ENCODE data around the gene MED10. TPM values are rescaled to one million over a fixed set of nuclear protein-coding genes. Genes with fewer than 3 reads are reported as not detected.
"Not testable (repeated sequence)": the region's sequence is repeated elsewhere in the genome, so short reads cannot be mapped to it uniquely, and the experiment has no call there.

MED10 gene
- total RNA-seq, 2 experiments from 2014 or later = 49.2 to 51.5 TPM

- peak overlapping the region; percentile 60 for H3K27ac Mint-ChIP-seq
- POLR2A ChIA-PET = interaction anchor here (1.1 kb wide), 1 partner anchor 13 kb away, joined by 4 read pairs; the partner anchor contains the start of gene MED10
- ATAC-seq = no peak
These were observed 13.0 kb downstream of the MED10 start for GRCh38 chr5:6365142-6365976.

DNA sequence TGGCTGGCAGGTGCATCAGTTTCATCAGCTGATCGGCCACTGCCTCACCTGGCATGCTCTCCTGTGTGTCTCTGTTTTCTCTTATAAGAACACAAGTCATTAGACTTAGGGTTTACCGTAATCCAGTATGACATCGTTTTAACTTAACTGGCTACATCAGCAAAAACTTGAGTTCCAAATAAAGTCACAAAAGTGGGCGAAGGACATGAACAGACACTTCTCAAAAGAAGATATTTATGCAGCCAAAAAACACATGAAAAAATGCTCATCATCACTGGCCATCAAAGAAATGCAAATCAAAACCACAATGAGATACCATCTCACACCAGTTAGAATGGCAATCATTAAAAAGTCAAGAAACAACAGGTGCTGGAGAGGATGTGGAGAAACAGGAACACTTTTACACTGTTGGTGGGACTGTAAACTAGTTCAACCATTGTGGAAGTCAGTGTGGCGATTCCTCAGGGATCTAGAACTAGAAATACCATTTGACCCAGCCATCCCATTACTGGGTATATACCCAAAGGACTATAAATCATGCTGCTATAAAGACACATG lies 14.8 kb downstream of the MED10 start:
- H3K4me3 Mint-ChIP-seq; CTCF ChIA-PET; ATAC-seq; DNase-seq; H3K27me3 Mint-ChIP-seq (ENCODE audit: low read depth); H3K9me3 Mint-ChIP-seq (ENCODE audit: insufficient read depth): not testable (repeated sequence)
- H3K36me3 Mint-ChIP-seq (ENCODE audit: low read depth) = peaks cover 23% of the 10 kb centered on the region
- H3K4me1 Mint-ChIP-seq (ENCODE audit: low read depth) = peaks cover 38% of the 10 kb centered on the region
- POLR2A ChIA-PET = interaction anchor here (1.2 kb wide), 1 partner anchor 15 kb away, joined by 3 read pairs; the partner anchor contains the start of gene MED10
- H3K27ac Mint-ChIP-seq = peak overlapping the region; percentile 46

More at GRCh38 chr5:6365142-6365976, 13.0 kb downstream of the MED10 start:
- Mint-ChIP-seq H3K4me1 (ENCODE audit: low read depth) (peaks cover 20% of the 10 kb centered on the region), H3K27me3 (ENCODE audit: low read depth) (no peaks in the 10 kb centered on the region), H3K4me3 (no peak overlapping the region), H3K36me3 (ENCODE audit: low read depth) (peaks cover 38% of the 10 kb centered on the region), H3K9me3 (ENCODE audit: insufficient read depth) (no peaks in the 10 kb centered on the region)
- CTCF ChIA-PET = interaction anchor here (1.6 kb wide), 1 partner anchor 9 kb away, joined by 4 read pairs; no protein-coding TSS in a partner anchor
- no peak for DNase-seq

DNA sequence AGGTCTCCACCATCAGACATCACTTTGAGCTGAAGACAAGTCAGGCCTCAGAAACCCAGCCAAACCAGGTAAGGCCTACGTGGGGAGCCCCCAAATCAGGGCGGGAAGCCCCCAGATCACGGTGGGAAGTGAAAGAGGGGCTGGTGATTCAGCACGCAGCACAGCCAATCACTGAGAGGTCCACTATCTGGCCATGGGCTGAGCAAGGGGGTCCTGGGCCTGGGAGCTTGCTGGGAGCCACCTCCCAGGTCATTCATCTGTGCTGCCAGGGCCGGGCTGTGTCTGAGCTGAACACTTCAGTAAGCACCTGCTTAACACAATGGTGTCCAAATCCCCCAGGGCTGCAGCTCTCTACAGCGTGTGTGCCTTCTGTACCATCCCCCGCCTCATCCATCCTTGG lies 15.5 kb downstream of the MED10 start:
- ATAC-seq (no peak), DNase-seq (no peak)
- ChIA-PET CTCF (no interaction called here), POLR2A (interaction anchor here (0.9 to 1.2 kb wide), 2 partner anchors 9 to 15 kb away, joined by 3 read pairs; partner anchors contain the start of gene MED10)
- Mint-ChIP-seq H3K27ac (no peak overlapping the region), H3K36me3 (ENCODE audit: low read depth) (peaks cover 26% of the 10 kb centered on the region), H3K4me3 (no peak overlapping the region), H3K9me3 (ENCODE audit: insufficient read depth) (no peaks in the 10 kb centered on the region), H3K27me3 (ENCODE audit: low read depth) (no peaks in the 10 kb centered on the region), H3K4me1 (ENCODE audit: low read depth) (peaks cover 38% of the 10 kb centered on the region)

- DNase-seq = no peak
- no peak for ATAC-seq
- POLR2A ChIA-PET = interaction anchor here (2.6 kb wide), 1 partner anchor 17 kb away, joined by 12 read pairs; the partner anchor contains the start of gene MED10
- CTCF ChIA-PET = no interaction called here
- Mint-ChIP-seq H3K27ac (peak overlapping the region; percentile 85), H3K9me3 (ENCODE audit: insufficient read depth) (no peaks in the 10 kb centered on the region), H3K4me3 (no peak overlapping the region), H3K36me3 (ENCODE audit: low read depth) (peaks cover 19% of the 10 kb centered on the region), H3K27me3 (ENCODE audit: low read depth) (no peaks in the 10 kb centered on the region), H3K4me1 (ENCODE audit: low read depth) (peaks cover 35% of the 10 kb centered on the region)
These were observed 17.2 kb downstream of the MED10 start for GRCh38 chr5:6361101-6361500.

- POLR2A ChIA-PET = interaction anchor here (0.6 to 2.6 kb wide), 2 partner anchors 9 to 18 kb away, joined by 5 to 12 read pairs; partner anchors contain the start of gene MED10
- Mint-ChIP-seq H3K36me3 (ENCODE audit: low read depth) (peaks cover 19% of the 10 kb centered on the region), H3K4me1 (ENCODE audit: low read depth) (peaks cover 35% of the 10 kb centered on the region), H3K4me3 (peak overlapping the region; percentile 61), H3K27me3 (ENCODE audit: low read depth) (no peaks in the 10 kb centered on the region), H3K27ac (peak overlapping the region; percentile 96), H3K9me3 (ENCODE audit: insufficient read depth) (no peaks in the 10 kb centered on the region)
- DNase-seq (no peak), ATAC-seq (peak; percentile 17)
- CTCF ChIA-PET = no interaction called here
These were observed 17.8 kb downstream of the MED10 start for GRCh38 chr5:6360323-6361072.

GRCh38 chr5:6359555-6360322 lies 18.6 kb downstream of the MED10 start:
- peak; percentile 73 for DNase-seq
- Mint-ChIP-seq H3K4me3 (peak overlapping the region; percentile 61), H3K4me1 (ENCODE audit: low read depth) (peaks cover 35% of the 10 kb centered on the region), H3K36me3 (ENCODE audit: low read depth) (peaks cover 19% of the 10 kb centered on the region), H3K9me3 (ENCODE audit: insufficient read depth) (no peaks in the 10 kb centered on the region), H3K27me3 (ENCODE audit: low read depth) (no peaks in the 10 kb centered on the region), H3K27ac (peak overlapping the region; percentile 96)
- peak; percentile 93 for ATAC-seq
- ChIA-PET CTCF (interaction anchor here (1.1 kb wide), 1 partner anchor 19 kb away, joined by 3 read pairs; the partner anchor contains the start of gene MED10), POLR2A (interaction anchor here (0.6 to 2.6 kb wide), 2 partner anchors 10 to 18 kb away, joined by 5 to 12 read pairs; partner anchors contain the start of gene MED10)

DNA sequence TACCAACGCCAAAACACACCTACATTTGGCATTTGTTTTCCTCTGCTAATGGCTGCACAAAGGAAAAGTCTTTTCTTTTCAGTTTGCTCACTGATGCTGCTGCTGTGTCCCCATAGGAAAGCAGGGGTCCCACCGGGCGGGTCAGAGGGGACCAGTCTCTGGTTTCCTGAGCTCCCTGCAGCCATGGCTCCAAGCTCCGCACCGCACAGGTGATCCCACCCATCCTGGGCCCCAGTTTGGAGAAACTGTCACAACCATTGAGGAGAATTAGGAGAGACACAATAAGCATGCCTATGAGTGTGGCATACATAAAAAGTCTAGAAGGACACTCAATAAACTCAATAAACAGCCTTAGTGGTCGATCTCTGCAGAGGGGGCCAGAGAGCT lies 19.9 kb downstream of the MED10 start:
- POLR2A ChIA-PET = no interaction called here
- CTCF ChIA-PET = no interaction called here
- H3K36me3 Mint-ChIP-seq (ENCODE audit: low read depth) = peaks cover 17% of the 10 kb centered on the region
- no peak overlapping the region for H3K4me3 Mint-ChIP-seq
- DNase-seq (no peak), ATAC-seq (no peak)
- H3K27me3 Mint-ChIP-seq (ENCODE audit: low read depth) = no peaks in the 10 kb centered on the region
- no peaks in the 10 kb centered on the region for H3K9me3 Mint-ChIP-seq (ENCODE audit: insufficient read depth)
- peak overlapping the region; percentile 96 for H3K27ac Mint-ChIP-seq
- H3K4me1 Mint-ChIP-seq (ENCODE audit: low read depth) = peaks cover 33% of the 10 kb centered on the region

GRCh38 chr5:6357817-6358433 lies 20.4 kb downstream of the MED10 start:
- POLR2A ChIA-PET, CTCF ChIA-PET, ATAC-seq: not testable (repeated sequence)

DNA sequence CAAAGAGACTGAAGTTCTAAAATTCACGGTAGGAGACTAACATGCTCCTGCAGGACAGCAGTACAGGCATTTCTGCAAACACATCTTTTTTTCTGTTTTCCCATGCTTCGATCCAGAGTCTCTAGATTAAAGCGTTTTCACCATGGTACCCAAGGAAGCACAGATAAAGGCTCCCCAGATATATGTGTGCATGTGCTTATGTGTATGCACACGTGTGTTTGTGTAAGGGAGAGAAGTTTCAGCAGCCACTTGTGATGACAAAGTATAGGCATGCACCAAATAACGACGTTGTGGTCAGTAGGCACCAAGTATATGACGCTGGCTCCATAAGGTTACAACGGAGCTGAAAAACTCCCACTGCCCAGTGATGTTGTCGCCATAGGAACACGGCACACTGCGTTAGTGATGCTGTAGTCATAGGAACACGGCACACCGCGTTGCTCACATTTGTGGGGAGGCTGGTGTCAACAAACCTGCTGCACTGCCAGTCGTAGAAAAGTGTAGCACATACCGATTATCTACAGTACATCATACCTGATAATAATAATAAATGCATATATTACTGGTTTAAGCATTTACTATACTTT lies 21.7 kb downstream of the MED10 start:
- H3K27ac Mint-ChIP-seq = no peak overlapping the region
- POLR2A ChIA-PET = no interaction called here
- CTCF ChIA-PET = no interaction called here
- ATAC-seq (no peak), DNase-seq (no peak)
- H3K9me3 Mint-ChIP-seq (ENCODE audit: insufficient read depth) = no peaks in the 10 kb centered on the region
- peaks cover 30% of the 10 kb centered on the region for H3K4me1 Mint-ChIP-seq (ENCODE audit: low read depth)
- no peaks in the 10 kb centered on the region for H3K27me3 Mint-ChIP-seq (ENCODE audit: low read depth)
- no peak overlapping the region for H3K4me3 Mint-ChIP-seq
- H3K36me3 Mint-ChIP-seq (ENCODE audit: low read depth) = peaks cover 11% of the 10 kb centered on the region

More at GRCh38 chr5:6357817-6358433, 20.4 kb downstream of the MED10 start:
- not testable (repeated sequence) for DNase-seq; H3K27ac Mint-ChIP-seq; H3K27me3 Mint-ChIP-seq (ENCODE audit: low read depth); H3K9me3 Mint-ChIP-seq (ENCODE audit: insufficient read depth); H3K4me3 Mint-ChIP-seq
- peaks cover 16% of the 10 kb centered on the region for H3K36me3 Mint-ChIP-seq (ENCODE audit: low read depth)
- H3K4me1 Mint-ChIP-seq (ENCODE audit: low read depth) = peaks cover 32% of the 10 kb centered on the region

DNA sequence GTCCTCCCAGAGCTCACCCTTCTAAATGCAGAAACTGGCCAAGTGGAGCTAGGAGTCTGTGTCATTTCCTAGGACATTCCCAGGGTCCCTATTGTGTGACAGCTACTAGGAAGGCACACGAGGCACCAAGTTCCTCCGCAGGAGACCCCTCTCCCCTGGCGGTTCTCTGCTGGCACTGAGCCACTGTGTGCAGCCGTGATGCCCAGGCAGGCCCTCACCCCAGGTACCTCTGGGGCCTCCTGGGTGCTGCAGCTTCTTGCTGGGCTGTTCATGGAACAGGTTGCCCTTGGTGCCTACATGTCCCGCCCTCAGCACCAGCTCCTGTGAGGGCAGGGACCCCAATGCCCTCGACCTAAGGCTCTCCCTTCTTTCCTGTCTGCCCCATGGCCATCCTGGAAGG lies 23.1 kb downstream of the MED10 start:
- H3K27ac Mint-ChIP-seq = no peak overlapping the region
- ATAC-seq = no peak
- H3K4me1 Mint-ChIP-seq (ENCODE audit: low read depth) = peaks cover 17% of the 10 kb centered on the region
- H3K4me3 Mint-ChIP-seq = no peak overlapping the region
- no peak for DNase-seq
- CTCF ChIA-PET = no interaction called here
- H3K36me3 Mint-ChIP-seq (ENCODE audit: low read depth) = peaks cover 7% of the 10 kb centered on the region
- POLR2A ChIA-PET = interaction anchor here (0.6 kb wide), 1 partner anchor 23 kb away, joined by 3 read pairs; no protein-coding TSS in a partner anchor
- H3K9me3 Mint-ChIP-seq (ENCODE audit: insufficient read depth) = no peaks in the 10 kb centered on the region
- no peaks in the 10 kb centered on the region for H3K27me3 Mint-ChIP-seq (ENCODE audit: low read depth)

All from activated CD8-positive, alpha-beta T cell treated with anti-CD3 and anti-CD28 coated beads, Interleukin-2, amount 10 ng/mL, durations not matched to agents 7 days and 5 days (primary cell).